ENCODE measurements around the gene DTX4.
"Not testable (repeated sequence)": the region's sequence is repeated elsewhere in the genome, so short reads cannot be mapped to it uniquely, and the experiment has no call there.

DNA sequence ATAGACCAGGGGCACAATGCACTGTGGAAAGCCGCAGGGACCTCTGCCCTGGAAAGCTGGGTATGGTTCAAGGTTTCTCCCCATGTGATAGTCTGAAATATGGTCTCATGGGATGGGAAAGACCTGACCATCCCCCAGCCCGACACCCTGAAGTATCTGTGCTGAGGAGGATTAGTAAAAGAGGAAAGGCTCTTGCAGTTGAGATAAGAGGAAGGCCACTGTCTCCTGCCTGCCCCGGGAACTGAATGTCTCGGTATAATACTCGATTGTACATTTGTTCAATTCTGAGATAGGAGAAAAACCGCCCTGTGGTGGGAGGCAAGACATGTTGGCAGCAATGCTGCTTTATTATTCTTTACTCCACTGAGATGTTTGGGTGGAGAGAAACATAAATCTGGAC is 35.4 kb upstream of the DTX4 start:
- TF ChIP-seq, protein P1, sequence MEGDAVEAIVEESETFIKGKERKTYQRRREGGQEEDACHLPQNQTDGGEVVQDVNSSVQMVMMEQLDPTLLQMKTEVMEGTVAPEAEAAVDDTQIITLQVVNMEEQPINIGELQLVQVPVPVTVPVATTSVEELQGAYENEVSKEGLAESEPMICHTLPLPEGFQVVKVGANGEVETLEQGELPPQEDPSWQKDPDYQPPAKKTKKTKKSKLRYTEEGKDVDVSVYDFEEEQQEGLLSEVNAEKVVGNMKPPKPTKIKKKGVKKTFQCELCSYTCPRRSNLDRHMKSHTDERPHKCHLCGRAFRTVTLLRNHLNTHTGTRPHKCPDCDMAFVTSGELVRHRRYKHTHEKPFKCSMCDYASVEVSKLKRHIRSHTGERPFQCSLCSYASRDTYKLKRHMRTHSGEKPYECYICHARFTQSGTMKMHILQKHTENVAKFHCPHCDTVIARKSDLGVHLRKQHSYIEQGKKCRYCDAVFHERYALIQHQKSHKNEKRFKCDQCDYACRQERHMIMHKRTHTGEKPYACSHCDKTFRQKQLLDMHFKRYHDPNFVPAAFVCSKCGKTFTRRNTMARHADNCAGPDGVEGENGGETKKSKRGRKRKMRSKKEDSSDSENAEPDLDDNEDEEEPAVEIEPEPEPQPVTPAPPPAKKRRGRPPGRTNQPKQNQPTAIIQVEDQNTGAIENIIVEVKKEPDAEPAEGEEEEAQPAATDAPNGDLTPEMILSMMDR (IDR thresholded peaks at IDR 0.05) = not testable (repeated sequence)
- TF ChIP-seq POLR2A (IDR thresholded peaks at IDR 0.05) = not testable (repeated sequence)

Measured in right lobe of liver (tissue), 4 donors.